ENCODE measurements around the gene UXS1. TPM values are rescaled to one million over a fixed set of nuclear protein-coding genes. Genes with fewer than 3 reads are reported as not detected.

The UXS1 gene
- total and polyA plus RNA-seq, 2 donors (not counting 1 experiment from before 2014, with no cell fraction given) = 20.3 to 44.8 TPM

GRCh38 chr2:106070181-106070580 lies 123.9 kb downstream of the UXS1 start:
- intact Hi-C loops (cut with micrococcal nuclease) = no loop called here
- Mint-ChIP-seq H3K4me1 (peaks cover 10% of the 10 kb centered on the region), H3K9me3 (ENCODE audit: insufficient read depth) (no peaks in the 10 kb centered on the region), H3K27me3 (peaks cover 42% of the 10 kb centered on the region), H3K4me3 (no peak overlapping the region), H3K27ac (no peak overlapping the region)
- H3K4me3 ChIP-seq (ENCODE audit: control extremely low read depth in 1 of 5, extremely low read depth in 1 of 5, insufficient read depth in 1 of 5, low read depth in 2 of 5, low read length in 4 of 5) = no peak overlapping the region
- H3K9ac ChIP-seq (ENCODE audit: low read length) = no peak overlapping the region
- CTCF ChIA-PET = no interaction called here
- no peaks in the 10 kb centered on the region for H3K79me2 ChIP-seq (ENCODE audit: control insufficient read depth, insufficient read depth, low read length)
- no peak overlapping the region for H3K27ac ChIP-seq (ENCODE audit: low read length in 2 of 2)
- peaks cover 0 to 33% (median 14%) of the 10 kb centered on the region in 4 experiments for H3K27me3 ChIP-seq (replicated peaks in 1 of 4; ENCODE audit: control extremely low read depth in 1 of 4, control insufficient read depth in 3 of 4, insufficient read depth in 4 of 4, low read length in 3 of 4)
- H2AFZ ChIP-seq (ENCODE audit: insufficient read depth, low read depth, low read length, poor library complexity, severe bottlenecking) = no peak overlapping the region
- TF ChIP-seq EZH2 (IDR thresholded peaks at IDR 0.05; ENCODE audit: borderline replicate concordance, insufficient read depth, low read depth, low read length, poor library complexity, severe bottlenecking) = no peak
- TF ChIP-seq, protein P1, sequence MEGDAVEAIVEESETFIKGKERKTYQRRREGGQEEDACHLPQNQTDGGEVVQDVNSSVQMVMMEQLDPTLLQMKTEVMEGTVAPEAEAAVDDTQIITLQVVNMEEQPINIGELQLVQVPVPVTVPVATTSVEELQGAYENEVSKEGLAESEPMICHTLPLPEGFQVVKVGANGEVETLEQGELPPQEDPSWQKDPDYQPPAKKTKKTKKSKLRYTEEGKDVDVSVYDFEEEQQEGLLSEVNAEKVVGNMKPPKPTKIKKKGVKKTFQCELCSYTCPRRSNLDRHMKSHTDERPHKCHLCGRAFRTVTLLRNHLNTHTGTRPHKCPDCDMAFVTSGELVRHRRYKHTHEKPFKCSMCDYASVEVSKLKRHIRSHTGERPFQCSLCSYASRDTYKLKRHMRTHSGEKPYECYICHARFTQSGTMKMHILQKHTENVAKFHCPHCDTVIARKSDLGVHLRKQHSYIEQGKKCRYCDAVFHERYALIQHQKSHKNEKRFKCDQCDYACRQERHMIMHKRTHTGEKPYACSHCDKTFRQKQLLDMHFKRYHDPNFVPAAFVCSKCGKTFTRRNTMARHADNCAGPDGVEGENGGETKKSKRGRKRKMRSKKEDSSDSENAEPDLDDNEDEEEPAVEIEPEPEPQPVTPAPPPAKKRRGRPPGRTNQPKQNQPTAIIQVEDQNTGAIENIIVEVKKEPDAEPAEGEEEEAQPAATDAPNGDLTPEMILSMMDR (IDR thresholded peaks at IDR 0.05) = no peak
- 94% methylated on average over 2 of the region's 4 CpGs for WGBS (ENCODE audit: insufficient coverage)
- H3K4me2 ChIP-seq (replicated peaks; ENCODE audit: low read depth, low read length, poor library complexity, severe bottlenecking) = no peak overlapping the region
- no peaks in the 10 kb centered on the region for H4K20me1 ChIP-seq (ENCODE audit: control insufficient read depth, insufficient read depth, low read length, poor library complexity, severe bottlenecking)
- ATAC-seq (ENCODE audit: low read depth) (no peak), DNase-seq (no peak)
- H3K36me3 ChIP-seq (replicated peaks in 1 of 2; ENCODE audit: control extremely low read depth in 1 of 2, control insufficient read depth in 1 of 2, extremely low read depth in 1 of 2, insufficient read depth in 2 of 2, low read length in 1 of 2) = no peaks in the 10 kb centered on the region
- peaks cover 0 to 4% (median 0%) of the 10 kb centered on the region in 3 donors for H3K9me3 ChIP-seq (ENCODE audit: control extremely low read depth in 1 of 3, control insufficient read depth in 2 of 3, insufficient read depth in 1 of 3, low read length in 2 of 3)
- POLR2A ChIA-PET = no interaction called here
- H3K4me1 ChIP-seq (ENCODE audit: control insufficient read depth in 2 of 2, insufficient read depth in 2 of 2, low read length in 2 of 2) = peaks cover 9 to 10% of the 10 kb centered on the region in 2 donors

DNA sequence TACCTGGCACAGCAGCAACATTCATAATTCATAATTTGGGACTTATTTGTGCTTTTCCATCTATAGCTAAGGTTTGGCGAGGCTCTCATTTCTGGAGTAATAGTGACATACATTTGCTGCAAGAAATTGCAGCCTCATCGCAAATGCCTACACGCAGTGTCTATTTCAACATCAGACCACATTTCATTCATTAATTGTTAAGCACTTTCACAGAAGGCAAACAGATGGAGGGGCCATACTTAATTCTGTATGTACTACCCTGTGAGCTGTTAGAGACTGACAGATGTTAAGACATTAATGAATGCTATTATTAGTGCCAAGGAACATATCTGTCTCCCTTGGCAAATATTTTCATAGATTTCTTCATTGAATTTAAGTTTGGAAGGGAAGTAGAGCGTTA lies 125.7 kb downstream of the UXS1 start:
- H3K4me3 Mint-ChIP-seq = no peak overlapping the region
- Histone ChIP-seq H3K36me3 (replicated peaks in 1 of 2; ENCODE audit: control extremely low read depth in 1 of 2, control insufficient read depth in 1 of 2, extremely low read depth in 1 of 2, insufficient read depth in 2 of 2, low read length in 1 of 2) (no peaks in the 10 kb centered on the region), H3K9ac (ENCODE audit: low read length) (no peak overlapping the region), H3K27me3 (replicated peaks in 1 of 4; ENCODE audit: control extremely low read depth in 1 of 4, control insufficient read depth in 3 of 4, insufficient read depth in 4 of 4, low read length in 3 of 4) (peaks cover 0 to 40% (median 19%) of the 10 kb centered on the region in 4 experiments), H3K4me3 (ENCODE audit: control extremely low read depth in 1 of 5, extremely low read depth in 1 of 5, insufficient read depth in 1 of 5, low read depth in 2 of 5, low read length in 4 of 5) (no peak overlapping the region), H3K4me2 (replicated peaks; ENCODE audit: low read depth, low read length, poor library complexity, severe bottlenecking) (no peak overlapping the region), H3K4me1 (ENCODE audit: control insufficient read depth in 2 of 2, insufficient read depth in 2 of 2, low read length in 2 of 2) (peaks cover 12 to 13% of the 10 kb centered on the region in 2 donors), H3K27ac (ENCODE audit: low read length in 2 of 2) (no peak overlapping the region), H2AFZ (ENCODE audit: insufficient read depth, low read depth, low read length, poor library complexity, severe bottlenecking) (no peak overlapping the region), H3K79me2 (ENCODE audit: control insufficient read depth, insufficient read depth, low read length) (no peaks in the 10 kb centered on the region), H4K20me1 (ENCODE audit: control insufficient read depth, insufficient read depth, low read length, poor library complexity, severe bottlenecking) (no peaks in the 10 kb centered on the region), H3K9me3 (ENCODE audit: control extremely low read depth in 1 of 3, control insufficient read depth in 2 of 3, insufficient read depth in 1 of 3, low read length in 2 of 3) (peaks cover 0 to 4% (median 0%) of the 10 kb centered on the region in 3 donors)
- intact Hi-C loops (cut with micrococcal nuclease) = no loop called here
- no peak for ATAC-seq (ENCODE audit: low read depth)
- no peak overlapping the region for H3K27ac Mint-ChIP-seq
- WGBS (ENCODE audit: insufficient coverage) = 93% methylated on average over 3 of the region's 4 CpGs
- H3K4me1 Mint-ChIP-seq = peaks cover 13% of the 10 kb centered on the region
- TF ChIP-seq, protein P1 (IDR thresholded peaks at IDR 0.05) = no peak
- TF ChIP-seq EZH2 (IDR thresholded peaks at IDR 0.05; ENCODE audit: borderline replicate concordance, insufficient read depth, low read depth, low read length, poor library complexity, severe bottlenecking) = no peak
- CTCF ChIA-PET = no interaction called here
- POLR2A ChIA-PET = no interaction called here
- peaks cover 49% of the 10 kb centered on the region for H3K27me3 Mint-ChIP-seq
- no peaks in the 10 kb centered on the region for H3K9me3 Mint-ChIP-seq (ENCODE audit: insufficient read depth)
- no peak for DNase-seq
